ENCODE data around the gene ACBD5. TPM values are rescaled to one million over a fixed set of nuclear protein-coding genes. Genes with fewer than 3 reads are reported as not detected.

ACBD5 gene
- total and polyA plus RNA-seq, 11 donors, result 28.3 to 86.0 (median 71.6) TPM

DNA sequence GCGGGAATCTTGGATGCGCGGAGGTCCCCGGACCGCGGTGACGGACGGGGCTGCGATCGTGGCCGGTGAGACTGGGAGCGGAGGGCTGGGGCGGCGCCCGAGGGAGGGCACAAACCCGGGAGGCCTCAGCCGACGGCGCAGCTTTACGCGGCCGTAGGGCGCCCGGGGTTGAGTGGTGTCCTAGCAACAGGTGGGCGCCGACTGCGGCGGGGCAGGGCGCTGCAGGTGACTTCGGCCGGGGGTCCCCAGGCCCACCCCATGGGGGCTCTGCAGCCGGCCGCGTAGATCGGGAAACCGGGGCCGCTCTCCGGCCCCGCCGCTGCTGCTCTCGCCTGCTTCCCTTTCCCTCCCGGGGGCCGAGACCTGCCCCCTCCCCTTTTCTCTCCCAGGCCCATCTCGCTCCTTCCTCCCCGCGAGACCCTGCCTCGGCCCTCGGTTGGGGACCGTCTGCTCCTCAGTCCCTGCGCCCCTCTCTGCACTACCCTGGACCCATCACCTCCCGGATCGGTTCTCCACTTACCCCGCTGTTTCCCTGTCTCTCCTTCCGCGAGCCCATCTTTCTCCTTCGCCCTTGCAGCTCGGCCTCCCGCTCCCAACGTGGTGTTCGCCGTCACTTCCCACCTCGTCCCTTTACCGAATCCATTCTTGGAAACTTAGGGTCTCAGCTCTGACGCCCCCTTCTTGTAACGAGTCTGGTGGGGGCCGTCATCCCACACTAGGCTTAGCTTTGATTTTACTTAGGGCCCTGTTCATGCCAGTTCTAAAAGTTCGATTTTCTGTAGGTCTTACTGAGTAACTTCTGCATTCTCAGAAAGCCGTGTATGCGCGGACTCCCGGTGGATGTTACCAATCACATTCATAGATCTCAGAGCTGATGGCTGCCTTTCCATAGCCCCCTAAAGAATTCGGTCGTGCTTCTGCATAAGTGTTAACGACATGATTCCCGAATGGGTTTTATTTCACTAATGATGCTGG, 18.5 kb upstream of the ACBD5 start:
- H3K4me3 ChIP-seq, result peak overlapping the region; percentile 45 to 74 (median 67)
- H3K27me3 ChIP-seq, result peaks cover 0 to 36% (median 10%) of the 10 kb centered on the region in 9 donors
- no peaks in the 10 kb centered on the region for H3K36me3 ChIP-seq
- H3K9me3 ChIP-seq, result no peaks in the 10 kb centered on the region
- peak in 3 of 4 donors; percentile 71 to 88 (median 71) for ATAC-seq
- peak in 3 of 5 donors; percentile 33 to 69 (median 39) for DNase-seq
- H3K4me1 ChIP-seq, result peaks cover 0 to 11% (median 5%) of the 10 kb centered on the region in 12 donors
- intact Hi-C loops (cut with DNase I), result no loop called here
- TF ChIP-seq POLR2A (IDR thresholded peaks at IDR 0.05), result no peak
- TF ChIP-seq, protein P1, sequence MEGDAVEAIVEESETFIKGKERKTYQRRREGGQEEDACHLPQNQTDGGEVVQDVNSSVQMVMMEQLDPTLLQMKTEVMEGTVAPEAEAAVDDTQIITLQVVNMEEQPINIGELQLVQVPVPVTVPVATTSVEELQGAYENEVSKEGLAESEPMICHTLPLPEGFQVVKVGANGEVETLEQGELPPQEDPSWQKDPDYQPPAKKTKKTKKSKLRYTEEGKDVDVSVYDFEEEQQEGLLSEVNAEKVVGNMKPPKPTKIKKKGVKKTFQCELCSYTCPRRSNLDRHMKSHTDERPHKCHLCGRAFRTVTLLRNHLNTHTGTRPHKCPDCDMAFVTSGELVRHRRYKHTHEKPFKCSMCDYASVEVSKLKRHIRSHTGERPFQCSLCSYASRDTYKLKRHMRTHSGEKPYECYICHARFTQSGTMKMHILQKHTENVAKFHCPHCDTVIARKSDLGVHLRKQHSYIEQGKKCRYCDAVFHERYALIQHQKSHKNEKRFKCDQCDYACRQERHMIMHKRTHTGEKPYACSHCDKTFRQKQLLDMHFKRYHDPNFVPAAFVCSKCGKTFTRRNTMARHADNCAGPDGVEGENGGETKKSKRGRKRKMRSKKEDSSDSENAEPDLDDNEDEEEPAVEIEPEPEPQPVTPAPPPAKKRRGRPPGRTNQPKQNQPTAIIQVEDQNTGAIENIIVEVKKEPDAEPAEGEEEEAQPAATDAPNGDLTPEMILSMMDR (IDR thresholded peaks at IDR 0.05), result no peak
- H3K27ac ChIP-seq, result peak overlapping the region in 6 of 12 donors; percentile 35 to 54 (median 46)
- WGBS, 4 donors, result 6 to 10% (median 8%) methylated on average over 64 to 75 of the region's 75 CpGs

DNA sequence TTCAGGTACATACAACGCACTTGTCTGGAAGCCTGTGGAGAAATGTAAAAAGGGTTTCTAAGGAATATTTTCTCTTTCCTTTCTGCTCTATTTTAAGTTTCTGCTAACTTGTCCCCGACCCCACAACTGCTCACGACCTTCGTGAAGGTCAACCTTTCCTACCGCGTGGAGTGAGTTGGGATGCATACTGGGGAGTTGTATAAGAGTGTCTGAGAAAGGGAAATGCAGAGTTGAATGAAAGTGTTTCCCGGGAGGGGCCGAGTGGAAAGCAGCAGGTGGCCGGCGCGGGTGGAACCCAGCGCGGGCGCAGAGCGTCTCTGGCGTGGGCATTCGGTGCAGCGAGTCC, 17.9 kb upstream of the ACBD5 start:
- peaks cover 0 to 36% (median 10%) of the 10 kb centered on the region in 9 donors for H3K27me3 ChIP-seq
- H3K4me3 ChIP-seq, result peak overlapping the region; percentile 45 to 74 (median 67)
- peak in 1 of 4 donors; percentile 41 for ATAC-seq
- no peaks in the 10 kb centered on the region for H3K36me3 ChIP-seq
- DNase-seq, result no peak
- intact Hi-C loops (cut with DNase I), result no loop called here
- peaks cover 0 to 11% (median 5%) of the 10 kb centered on the region in 12 donors for H3K4me1 ChIP-seq
- peak overlapping the region in 6 of 12 donors; percentile 35 to 54 (median 46) for H3K27ac ChIP-seq
- TF ChIP-seq POLR2A (IDR thresholded peaks at IDR 0.05), result no peak
- TF ChIP-seq, protein P1 (IDR thresholded peaks at IDR 0.05), result no peak
- WGBS, 4 donors, result 4 to 7% (median 5%) methylated on average over 18 of the region's 18 CpGs
- H3K9me3 ChIP-seq, result no peaks in the 10 kb centered on the region

DNA sequence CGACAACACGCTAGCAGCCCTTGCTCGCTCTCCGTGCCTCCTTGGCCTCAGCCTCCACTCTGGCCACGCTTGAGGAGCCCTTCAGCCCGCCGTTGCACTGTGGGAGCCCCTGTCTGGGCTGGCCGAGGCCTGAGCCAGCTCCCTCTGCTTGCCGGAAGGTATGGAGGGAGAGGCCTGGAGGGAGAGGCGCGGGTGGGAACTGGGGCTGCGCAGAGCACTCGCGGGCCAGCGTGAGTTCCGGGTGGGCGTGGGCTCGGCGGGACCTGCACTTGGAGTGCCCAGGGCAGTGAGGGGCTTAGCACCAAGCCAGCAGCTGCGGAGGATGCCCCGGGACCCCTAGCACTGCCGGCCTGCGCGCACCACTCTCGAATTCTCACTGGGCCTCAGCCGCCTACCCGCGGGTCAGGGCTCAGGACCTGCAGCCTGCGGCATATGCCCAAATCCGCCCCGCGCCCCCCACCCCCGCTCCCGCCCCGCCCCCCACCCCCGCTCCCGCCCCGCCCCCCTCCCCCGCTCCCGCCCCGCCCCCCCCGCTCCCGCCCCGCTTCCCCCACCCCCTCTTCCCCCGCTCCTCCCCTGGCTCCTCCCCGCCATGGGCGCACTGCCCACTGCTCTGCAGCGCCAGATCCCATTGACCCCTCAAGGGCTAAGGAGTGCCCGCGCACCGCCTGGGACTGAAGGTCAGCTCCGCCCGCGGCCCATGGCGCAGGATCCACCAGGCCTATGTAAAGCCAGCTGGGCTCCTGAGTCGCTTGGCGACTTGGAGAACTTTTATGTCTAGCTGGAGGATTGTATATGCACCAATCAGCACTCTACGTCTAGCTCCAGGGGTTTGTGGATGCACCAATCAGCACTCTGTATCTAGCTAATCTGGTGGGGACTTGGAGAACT, 15.9 kb upstream of the ACBD5 start:
- Histone ChIP-seq H3K4me3 (no peak overlapping the region), H3K27me3 (peaks cover 0 to 33% (median 10%) of the 10 kb centered on the region in 9 donors), H3K36me3 (no peaks in the 10 kb centered on the region), H3K27ac (no peak overlapping the region), H3K9me3 (no peaks in the 10 kb centered on the region), H3K4me1 (peaks cover 0 to 16% (median 6%) of the 10 kb centered on the region in 12 donors)
- no peak for TF ChIP-seq POLR2A (IDR thresholded peaks at IDR 0.05)
- TF ChIP-seq, protein P1 (IDR thresholded peaks at IDR 0.05), result no peak
- ATAC-seq (no peak), DNase-seq (no peak)
- intact Hi-C loops (cut with DNase I), result no loop called here
- WGBS, 4 donors, result 89 to 98% (median 94%) methylated on average over 32 to 46 of the region's 58 CpGs

All from heart left ventricle (tissue), 16 donors.